BLaER1 treated with 17β-estradiol and CSF1 and Interleukin-3, amounts not matched to agents 10 nM and 100 nM (cell line): ENCODE measurements around the gene BDKRB2.
A peak's percentile ranks its signal among the peaks of the same experiment; 100 is the strongest.

Experiments
- H3K27ac ChIP-seq, 11 experiments: shearing (Covaris generic); formaldehyde crosslinking; 2 replicates each; pipeline ENCODE4 v1.8.1; 2022
- H3K27me3 ChIP-seq, 11 experiments: shearing (Covaris generic); formaldehyde crosslinking; 2 replicates each; pipeline ENCODE4 v1.8.1; 2022
- H3K36me3 ChIP-seq, 11 experiments: shearing (Covaris generic); formaldehyde crosslinking; 2 replicates each; pipeline ENCODE4 v1.8.1; 2022
- H3K4me1 ChIP-seq, 10 experiments: shearing (Covaris generic); formaldehyde crosslinking; 2 replicates each; pipeline ENCODE4 v1.8.1; 2022
- H3K4me2 ChIP-seq, 11 experiments: shearing (Covaris generic); formaldehyde crosslinking; 2 replicates each; pipeline ENCODE4 v1.8.1; 2022
- H3K4me3 ChIP-seq, 10 experiments: shearing (Covaris generic); formaldehyde crosslinking; 2 replicates each; pipeline ENCODE4 v1.8.1; 2022
- H3K9ac ChIP-seq, 11 experiments: shearing (Covaris generic); formaldehyde crosslinking; 2 replicates each; pipeline ENCODE4 v1.8.1; 2022
- H3K9me3 ChIP-seq, 11 experiments: shearing (Covaris generic); formaldehyde crosslinking; replicated peaks in 1 of 11; 2 replicates each; pipeline ENCODE4 v1.8.1; 2022
- H4K20me1 ChIP-seq, 11 experiments: shearing (Covaris generic); formaldehyde crosslinking; 2 replicates each; pipeline ENCODE4 v1.8.1; 2022
- Cebpa-rat ChIP-seq, 11 experiments: shearing (Covaris generic); IDR thresholded peaks; 2 replicates each; pipeline ENCODE4 v1.8.1; 2022

The BDKRB2 gene

GRCh38 chr14:96273629-96274028, 69.0 kb downstream of the BDKRB2 start:
- TF ChIP-seq Cebpa-rat (IDR thresholded peaks at IDR 0.05) = no peak
- 0 out of 22 replicates have a peak, but pooled peaks cover 0 to 4% (median 0%) of the 10 kb centered on the region in 11 experiments for H3K36me3 ChIP-seq
- H3K4me3 ChIP-seq = no peak overlapping the region
- 0 out of 22 replicates have a peak overlapping the region, but pooled peaks of 1 of the 11 experiments have one; percentile 31 for H3K27ac ChIP-seq
- no peak overlapping the region; a peak in 1 of 22 replicates for H3K9ac ChIP-seq
- peaks cover 0 to 6% (median 0%) of the 10 kb centered on the region in 10 experiments; a peak in 3 of 20 replicates for H3K4me1 ChIP-seq
- H3K9me3 ChIP-seq = peaks cover 10 to 16% (median 11%) of the 10 kb centered on the region in 11 experiments
- H3K27me3 ChIP-seq = no peaks in the 10 kb centered on the region
- H4K20me1 ChIP-seq = no peaks in the 10 kb centered on the region
- H3K4me2 ChIP-seq = no peak overlapping the region

DNA sequence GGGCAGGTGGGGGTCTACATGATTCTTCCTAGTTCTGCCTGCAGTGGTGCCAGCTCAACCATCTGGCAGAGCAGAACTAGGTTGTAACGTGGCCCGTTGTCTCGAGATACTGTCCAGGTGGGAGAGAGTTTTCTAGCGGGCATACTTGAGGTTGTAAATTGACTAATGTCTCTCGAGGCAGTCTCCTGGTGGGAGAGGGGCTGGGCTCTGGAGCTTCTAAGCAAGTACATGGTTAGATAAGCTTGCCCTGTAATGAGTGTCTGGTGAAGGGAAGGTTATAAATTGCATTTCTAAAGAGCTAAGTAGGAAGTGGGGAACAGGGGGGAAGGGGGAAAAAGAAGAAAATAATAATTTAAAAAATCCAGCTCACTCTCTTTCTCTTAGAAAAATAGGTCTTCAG, 69.5 kb downstream of the BDKRB2 start:
- Histone ChIP-seq H3K9ac (no peak overlapping the region; a peak in 1 of 22 replicates), H3K4me1 (peaks cover 0 to 6% (median 0%) of the 10 kb centered on the region in 10 experiments; a peak in 3 of 20 replicates)

GRCh38 chr14:96274543-96274942, 69.9 kb downstream of the BDKRB2 start:
- Histone ChIP-seq H4K20me1 (no peaks in the 10 kb centered on the region), H3K4me3 (no peak overlapping the region), H3K27me3 (no peaks in the 10 kb centered on the region), H3K9me3 (peaks cover 10 to 20% (median 14%) of the 10 kb centered on the region in 11 experiments), H3K27ac (0 out of 22 replicates have a peak overlapping the region, but pooled peaks of 1 of the 11 experiments have one; percentile 31), H3K4me2 (no peak overlapping the region), H3K9ac (no peak overlapping the region), H3K4me1 (peaks cover 0 to 6% (median 0%) of the 10 kb centered on the region in 10 experiments; a peak in 3 of 20 replicates), H3K36me3 (0 out of 22 replicates have a peak, but pooled peaks cover 0 to 4% (median 0%) of the 10 kb centered on the region in 11 experiments)
- TF ChIP-seq Cebpa-rat (IDR thresholded peaks at IDR 0.05) = no peak

More for the DNA sequence above, 69.5 kb downstream of the BDKRB2 start:
- Histone ChIP-seq H3K27me3 (no peaks in the 10 kb centered on the region), H3K27ac (peak overlapping the region in 1 of 11 experiments; percentile 31; a peak in 1 of 22 replicates), H4K20me1 (no peaks in the 10 kb centered on the region), H3K9me3 (peaks cover 10 to 20% (median 14%) of the 10 kb centered on the region in 11 experiments), H3K36me3 (0 out of 22 replicates have a peak, but pooled peaks cover 0 to 4% (median 0%) of the 10 kb centered on the region in 11 experiments), H3K4me3 (no peak overlapping the region), H3K4me2 (no peak overlapping the region)
- TF ChIP-seq Cebpa-rat (IDR thresholded peaks at IDR 0.05) = no peak

GRCh38 chr14:96275177-96276112, 70.8 kb downstream of the BDKRB2 start:
- H3K27ac ChIP-seq = peak overlapping the region in 1 of 11 experiments; percentile 9; a peak in 1 of 22 replicates
- H3K4me2 ChIP-seq = peak overlapping the region in 2 of 11 experiments; percentile 13 to 18; a peak in 2 of 22 replicates
- peaks cover 0 to 6% (median 0%) of the 10 kb centered on the region in 10 experiments; a peak in 3 of 20 replicates for H3K4me1 ChIP-seq
- H3K27me3 ChIP-seq = no peaks in the 10 kb centered on the region
- H3K9ac ChIP-seq = no peak overlapping the region; a peak in 1 of 22 replicates
- no peaks in the 10 kb centered on the region for H4K20me1 ChIP-seq
- TF ChIP-seq Cebpa-rat (IDR thresholded peaks at IDR 0.05) = no peak
- peaks cover 10 to 20% (median 14%) of the 10 kb centered on the region in 11 experiments for H3K9me3 ChIP-seq
- no peak overlapping the region for H3K4me3 ChIP-seq
- H3K36me3 ChIP-seq = 0 out of 22 replicates have a peak, but pooled peaks cover 0 to 4% (median 0%) of the 10 kb centered on the region in 11 experiments

DNA sequence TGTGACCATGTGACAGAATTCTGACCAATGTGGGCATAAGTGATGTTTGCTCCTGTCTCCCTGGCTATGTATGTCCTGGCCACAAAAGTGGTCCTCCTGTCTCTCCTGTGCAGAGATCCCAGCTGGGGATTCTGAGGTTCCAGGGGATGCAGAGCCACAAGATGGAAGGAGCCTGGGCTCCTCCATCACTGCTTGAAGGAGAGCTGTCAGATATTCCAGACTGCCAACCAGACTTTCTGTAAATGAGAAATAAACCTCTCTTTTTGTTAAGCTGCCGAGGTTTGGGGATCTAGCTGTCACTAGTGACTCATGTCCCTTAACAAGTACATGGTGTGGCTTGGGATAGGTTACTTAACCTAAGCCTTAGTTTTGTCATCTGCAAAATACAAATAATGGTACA, 73.3 kb downstream of the BDKRB2 start:
- H3K27ac ChIP-seq = no peak overlapping the region
- no peak for TF ChIP-seq Cebpa-rat (IDR thresholded peaks at IDR 0.05)
- peaks cover 0 to 11% (median 7%) of the 10 kb centered on the region in 11 experiments; a peak in 15 of 22 replicates for H3K36me3 ChIP-seq
- H3K4me1 ChIP-seq = peaks cover 0 to 6% (median 0%) of the 10 kb centered on the region in 10 experiments; a peak in 3 of 20 replicates
- no peak overlapping the region for H3K9ac ChIP-seq
- H4K20me1 ChIP-seq = no peaks in the 10 kb centered on the region
- H3K4me3 ChIP-seq = no peak overlapping the region
- H3K27me3 ChIP-seq = no peaks in the 10 kb centered on the region
- H3K4me2 ChIP-seq = no peak overlapping the region
- peaks cover 10 to 15% (median 14%) of the 10 kb centered on the region in 11 experiments for H3K9me3 ChIP-seq

DNA sequence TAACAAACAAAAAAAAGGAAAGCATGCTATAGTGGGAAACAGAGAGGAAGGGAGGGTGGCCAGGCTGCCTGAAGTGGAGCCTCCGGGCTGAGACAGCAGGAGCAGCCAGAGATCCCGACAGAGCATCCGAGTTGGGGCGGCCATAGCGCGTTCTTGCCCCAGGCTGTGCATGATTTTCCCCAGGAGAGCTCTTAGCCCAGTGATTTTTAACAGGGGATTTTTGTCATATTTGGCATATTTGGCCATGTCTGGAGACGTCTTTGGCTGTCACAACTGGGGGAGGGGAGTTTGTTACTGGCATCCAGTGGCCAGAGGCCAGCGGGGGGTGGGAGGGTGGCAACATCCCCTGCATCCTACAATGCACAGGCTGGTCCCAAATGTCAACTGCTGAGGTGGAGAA, 74.9 kb downstream of the BDKRB2 start:
- no peaks in the 10 kb centered on the region for H4K20me1 ChIP-seq
- H3K4me1 ChIP-seq = peaks cover 0 to 6% (median 0%) of the 10 kb centered on the region in 10 experiments; a peak in 3 of 20 replicates
- no peak overlapping the region for H3K9ac ChIP-seq
- peaks cover 10 to 15% (median 14%) of the 10 kb centered on the region in 11 experiments for H3K9me3 ChIP-seq
- no peaks in the 10 kb centered on the region for H3K27me3 ChIP-seq
- H3K36me3 ChIP-seq = peaks cover 10 to 25% (median 19%) of the 10 kb centered on the region in 11 experiments
- TF ChIP-seq Cebpa-rat (IDR thresholded peaks at IDR 0.05) = no peak
- no peak overlapping the region for H3K4me3 ChIP-seq
- no peak overlapping the region for H3K4me2 ChIP-seq
- H3K27ac ChIP-seq = no peak overlapping the region

GRCh38 chr14:96280104-96280503, 75.5 kb downstream of the BDKRB2 start:
- Histone ChIP-seq H3K4me2 (no peak overlapping the region), H3K27me3 (no peaks in the 10 kb centered on the region), H3K9ac (no peak overlapping the region), H3K4me1 (peaks cover 0 to 4% (median 0%) of the 10 kb centered on the region in 10 experiments; a peak in 2 of 20 replicates), H3K9me3 (peaks cover 10 to 15% (median 14%) of the 10 kb centered on the region in 11 experiments), H3K27ac (no peak overlapping the region), H3K4me3 (no peak overlapping the region), H4K20me1 (no peaks in the 10 kb centered on the region), H3K36me3 (peaks cover 13 to 31% (median 19%) of the 10 kb centered on the region in 11 experiments)
- no peak for TF ChIP-seq Cebpa-rat (IDR thresholded peaks at IDR 0.05)

- no peaks in the 10 kb centered on the region for H4K20me1 ChIP-seq
- H3K9me3 ChIP-seq = peaks cover 10 to 15% (median 14%) of the 10 kb centered on the region in 11 experiments
- no peaks in the 10 kb centered on the region for H3K27me3 ChIP-seq
- no peak for TF ChIP-seq Cebpa-rat (IDR thresholded peaks at IDR 0.05)
- peaks cover 22 to 42% (median 28%) of the 10 kb centered on the region in 11 experiments for H3K36me3 ChIP-seq
- no peak overlapping the region for H3K27ac ChIP-seq
- H3K4me2 ChIP-seq = no peak overlapping the region
- H3K9ac ChIP-seq = no peak overlapping the region
- no peak overlapping the region for H3K4me3 ChIP-seq
- H3K4me1 ChIP-seq = no peaks in the 10 kb centered on the region
Measured at GRCh38 chr14:96281486-96281885, 76.8 kb downstream of the BDKRB2 start.

GRCh38 chr14:96284008-96284407, 79.4 kb downstream of the BDKRB2 start:
- no peaks in the 10 kb centered on the region for H3K27me3 ChIP-seq
- no peak overlapping the region for H3K4me3 ChIP-seq
- H3K4me1 ChIP-seq = no peaks in the 10 kb centered on the region
- H3K36me3 ChIP-seq = peaks cover 35 to 67% (median 43%) of the 10 kb centered on the region in 11 experiments
- no peak for TF ChIP-seq Cebpa-rat (IDR thresholded peaks at IDR 0.05)
- H3K27ac ChIP-seq = no peak overlapping the region
- H4K20me1 ChIP-seq = no peaks in the 10 kb centered on the region
- no peak overlapping the region for H3K9ac ChIP-seq
- H3K9me3 ChIP-seq = no peaks in the 10 kb centered on the region
- H3K4me2 ChIP-seq = no peak overlapping the region
